H1 (cell line): ENCODE measurements around the gene DDX51. TPM values are rescaled to one million over a fixed set of nuclear protein-coding genes. Genes with fewer than 3 reads are reported as not detected.

Experiments
- CTCF ChIA-PET: fragments of 300-600 bp; sonication (Branson Sonifier 250); formaldehyde crosslinking; loops from one replicate; lab custom pipeline; 2021; ENCODE audit not compliant: partially characterized antibody; lab: Charles Lee
- POLR2A ChIA-PET: fragments of 300-600 bp; sonication (Branson Sonifier 250); formaldehyde crosslinking; loops from one replicate; lab custom pipeline; 2021; ENCODE audit warnings: inconsistent platforms; ENCODE audit not compliant: partially characterized antibody; lab: Charles Lee
- DNase-seq, 2 experiments: peaks; one replicate each; pipeline versions ENCODE4 v3.0.0 to v3.0.0-alpha.2; 2010 to 2022; ENCODE audit warnings: low spot score in 2 of 2, low read depth in 1 of 2, mixed read lengths in 1 of 2
- FAIRE-seq: peaks from 2 replicates; lab custom pipeline; 2011; peaks lifted over from hg19 to GRCh38; lab: Jason Lieb, UNC
- H2AFZ ChIP-seq: 2 replicates; pipeline ENCODE4 v1.8.1; 2012; ENCODE audit warnings: low read length, inconsistent platforms
- H2AK5ac ChIP-seq: 2 replicates; pipeline ENCODE4 v1.6.1; 2013; ENCODE audit warnings: low read depth, low read length
- H2BK120ac ChIP-seq: replicated peaks from 2 replicates; pipeline ENCODE3; 2013; ENCODE audit warnings: low read depth, low read length, inconsistent platforms
- H2BK12ac ChIP-seq: 2 replicates; pipeline ENCODE4 v1.6.1; 2013; ENCODE audit warnings: low read depth, low read length
- H2BK15ac ChIP-seq: 2 replicates; pipeline ENCODE4 v1.6.1; 2013; ENCODE audit warnings: low read length
- H2BK20ac ChIP-seq: 2 replicates; pipeline ENCODE4 v1.6.1; 2013; ENCODE audit warnings: low read length
- H2BK5ac ChIP-seq: 2 replicates; pipeline ENCODE4 v1.6.1; 2013; ENCODE audit warnings: low read depth, low read length
- H3K14ac ChIP-seq: 2 replicates; pipeline ENCODE4 v1.6.1; 2013; ENCODE audit warnings: inconsistent platforms; ENCODE audit not compliant: insufficient read length
- H3K18ac ChIP-seq: 2 replicates; pipeline ENCODE4 v1.6.1; 2013; ENCODE audit warnings: low read length; ENCODE audit errors: extremely low read depth
- H3K23ac ChIP-seq: 2 replicates; pipeline ENCODE4 v1.6.1; 2013; ENCODE audit warnings: inconsistent platforms; ENCODE audit not compliant: insufficient read length
- H3K23me2 ChIP-seq: 2 replicates; pipeline ENCODE4 v1.6.1; 2013; ENCODE audit warnings: low read depth, low read length
- H3K27ac ChIP-seq: 2 replicates; pipeline ENCODE4 v1.6.1; 2011; ENCODE audit warnings: low read depth, low read length, inconsistent platforms
- H3K27me3 ChIP-seq, 4 experiments: replicated peaks in 1 of 4; 1 replicate in 1 of 4; 2 replicates in 3 of 4; pipeline versions ENCODE4 v1.6.1 to v1.8.1; 2011 to 2013; ENCODE audit warnings: low read length in 3 of 4, mild to moderate bottlenecking in 3 of 4, inconsistent platforms in 2 of 4, mixed read lengths in 2 of 4, moderate library complexity in 1 of 4; ENCODE audit not compliant: control insufficient read depth in 3 of 4, insufficient read depth in 3 of 4; ENCODE audit errors: extremely low read depth in 1 of 4
- H3K36me3 ChIP-seq, 4 experiments: 2 replicates each; pipeline versions ENCODE4 v1.6.1 to v1.8.1; 2011 to 2013; ENCODE audit warnings: mild to moderate bottlenecking in 4 of 4, low read length in 3 of 4, moderate library complexity in 2 of 4, control low read depth in 1 of 4, inconsistent platforms in 1 of 4; ENCODE audit not compliant: insufficient read depth in 4 of 4, control insufficient read depth in 2 of 4
- H3K4ac ChIP-seq: replicated peaks from 2 replicates; pipeline ENCODE3; 2013; ENCODE audit warnings: low read length, low read depth, mixed read lengths, inconsistent platforms; ENCODE audit not compliant: insufficient read length
- H3K4me1 ChIP-seq, 4 experiments: replicated peaks in 1 of 4; 1 replicate in 1 of 4; 2 replicates in 3 of 4; pipeline versions ENCODE4 v1.6.1 to v1.8.1; 2011 to 2013; ENCODE audit warnings: low read length in 3 of 4, inconsistent platforms in 2 of 4, mixed read lengths in 1 of 4; ENCODE audit not compliant: insufficient read depth in 4 of 4, control insufficient read depth in 3 of 4
- H3K4me2 ChIP-seq, 2 experiments: 2 replicates each; pipeline versions ENCODE4 v1.6.1 to v1.8.1; 2011 to 2013; ENCODE audit warnings: low read depth in 2 of 2, low read length in 2 of 2, control low read depth in 1 of 2, inconsistent platforms in 1 of 2, mild to moderate bottlenecking in 1 of 2; ENCODE audit not compliant: insufficient read depth in 1 of 2
- H3K4me3 ChIP-seq, 4 experiments: fragments of 200-600, 300-600 bp in 1 of 4; sonication (generic), shearing (Covaris generic), sonication (Bioruptor Twin) in 1 of 4; 2 replicates each; pipeline versions ENCODE4 v1.5.1 to v1.8.1; 2011 to 2016; ENCODE audit warnings: low read length in 4 of 4, low read depth in 3 of 4, control low read depth in 2 of 4, inconsistent platforms in 2 of 4, mild to moderate bottlenecking in 2 of 4, mixed read lengths in 1 of 4, moderate library complexity in 1 of 4; ENCODE audit not compliant: insufficient read depth in 2 of 4; ENCODE audit errors: extremely low read depth in 1 of 4
- H3K56ac ChIP-seq: replicated peaks from 2 replicates; pipeline ENCODE3; 2013; ENCODE audit warnings: low read depth, mild to moderate bottlenecking, mixed read lengths, low read length, inconsistent platforms; ENCODE audit not compliant: insufficient read length
- H3K79me1 ChIP-seq: 2 replicates; pipeline ENCODE4 v1.6.1; 2013; ENCODE audit warnings: low read depth, low read length, control low read depth
- H3K79me2 ChIP-seq, 2 experiments: 2 replicates each; pipeline versions ENCODE4 v1.6.1 to v1.8.1; 2012 to 2013; ENCODE audit warnings: low read length in 2 of 2, mild to moderate bottlenecking in 2 of 2, inconsistent platforms in 1 of 2; ENCODE audit not compliant: insufficient read depth in 2 of 2, control insufficient read depth in 1 of 2
- H3K9ac ChIP-seq, 4 experiments: replicated peaks in 1 of 4; 1 replicate in 1 of 4; 2 replicates in 3 of 4; pipeline versions ENCODE4 v1.6.1 to v1.8.1; 2011 to 2013; ENCODE audit warnings: low read depth in 3 of 4, low read length in 3 of 4, control low read depth in 2 of 4, mild to moderate bottlenecking in 2 of 4, moderate library complexity in 2 of 4, inconsistent platforms in 1 of 4; ENCODE audit errors: extremely low read depth in 1 of 4
- H3K9me3 ChIP-seq, 2 experiments: 2 replicates each; pipeline versions ENCODE4 v1.6.1 to v1.8.1; 2012 to 2013; ENCODE audit warnings: mild to moderate bottlenecking in 2 of 2, moderate library complexity in 2 of 2, control low read depth in 1 of 2, inconsistent platforms in 1 of 2, low read depth in 1 of 2, low read length in 1 of 2, mixed read lengths in 1 of 2; ENCODE audit not compliant: insufficient read depth in 2 of 2
- H4K20me1 ChIP-seq, 2 experiments: replicated peaks in 1 of 2; 2 replicates each; pipeline versions ENCODE3 to v1.8.1; 2011 to 2013; ENCODE audit warnings: inconsistent platforms in 2 of 2, low read length in 2 of 2, mild to moderate bottlenecking in 1 of 2; ENCODE audit not compliant: insufficient read depth in 2 of 2, control insufficient read depth in 1 of 2
- H4K5ac ChIP-seq: 2 replicates; pipeline ENCODE4 v1.6.1; 2013; ENCODE audit warnings: low read length, low read depth, mixed read lengths, inconsistent platforms; ENCODE audit not compliant: insufficient read length
- H4K8ac ChIP-seq: 2 replicates; pipeline ENCODE4 v1.8.0; 2013; ENCODE audit warnings: mild to moderate bottlenecking, moderate library complexity, low read length, inconsistent platforms; ENCODE audit not compliant: insufficient read depth; ENCODE audit errors: extremely low read depth
- H4K91ac ChIP-seq: replicated peaks from 2 replicates; pipeline ENCODE3; 2013; ENCODE audit warnings: low read length, mixed read lengths, inconsistent platforms; ENCODE audit not compliant: insufficient read length
- ASH2L ChIP-seq: fragments of 200-600, 300-600 bp; sonication (generic); IDR thresholded peaks from one replicate; pipeline ENCODE4 v1.7.1; 2017; ENCODE audit warnings: low read length
- CHD1 ChIP-seq: IDR thresholded peaks from 2 replicates; pipeline ENCODE4 v1.6.1; 2012; ENCODE audit warnings: low read depth, low read length, improper control_type of control experiment
- CTBP2 ChIP-seq: IDR thresholded peaks from 2 replicates; pipeline ENCODE4 v1.7.0; 2011; ENCODE audit warnings: borderline replicate concordance, mild to moderate bottlenecking, moderate library complexity, mixed read lengths, low read length; ENCODE audit not compliant: insufficient read depth, insufficient read length
- HDAC6 ChIP-seq: IDR thresholded peaks from one replicate; pipeline ENCODE4 v1.7.1; 2012; ENCODE audit warnings: low read depth, mild to moderate bottlenecking, inconsistent platforms, low read length, moderate library complexity
- MAFK ChIP-seq: IDR thresholded peaks from 2 replicates; pipeline ENCODE4 v1.6.1; 2012; ENCODE audit warnings: low read depth, mild to moderate bottlenecking, improper control_type of control experiment, low read length
- NRF1 ChIP-seq: IDR thresholded peaks from 2 replicates; pipeline ENCODE4 v1.6.1; 2011; ENCODE audit warnings: mild to moderate bottlenecking, low read depth, low read length, improper control_type of control experiment
- SIX5 ChIP-seq: IDR thresholded peaks from 2 replicates; pipeline ENCODE4 v1.6.1; 2011; ENCODE audit warnings: mild to moderate bottlenecking, low read depth, low read length
- SP1 ChIP-seq: IDR thresholded peaks from 2 replicates; pipeline ENCODE4 v1.6.1; 2011; ENCODE audit warnings: low read depth, low read length
- SP4 ChIP-seq: IDR thresholded peaks from 2 replicates; pipeline ENCODE4 v1.6.1; 2012; ENCODE audit warnings: low read length, inconsistent platforms
- TAF1 ChIP-seq: IDR thresholded peaks from 2 replicates; pipeline ENCODE4 v1.6.1; 2011; ENCODE audit warnings: mild to moderate bottlenecking, low read depth, low read length
- TCF12 ChIP-seq: IDR thresholded peaks from 2 replicates; pipeline ENCODE4 v1.6.1; 2011; ENCODE audit warnings: low read depth, mild to moderate bottlenecking, low read length
- WGBS, 2 experiments: shearing (Covaris generic) in 1 of 2; methylation state at CpG; one replicate each; pipeline versions ENCODE4 v1.1.6 to v1.1.7; 2013 to 2015; ENCODE audit warnings: low lambda C conversion rate in 2 of 2, mixed read lengths in 2 of 2, inconsistent platforms in 1 of 2, low coverage in 1 of 2, missing lambda C conversion rate in 1 of 2; ENCODE audit not compliant: insufficient replicate concordance in 2 of 2, insufficient coverage in 1 of 2, insufficient read length in 1 of 2; ENCODE audit errors: extremely low coverage in 1 of 2, missing lambda C conversion rate in 1 of 2; 5-methylcytosine and 5-hydroxymethylcytosine counted together
- polyA plus RNA-seq, 7 experiments: library from polyadenylated mRNA; depleted of rRNA in 3 of 7; stranded (reverse) in 5 of 7; unstranded in 2 of 7; fragments of >200 nt in 5 of 7; fragments of 200-250 nt in 2 of 7; gene quantifications; 1 replicate in 5 of 7; 2 replicates in 1 of 7; 4 replicates in 1 of 7; pipeline versions ENCODE4 v1.2.1 to v1.2.3, GENCODE V29; 2011 to 2013; ENCODE audit warnings: missing spikeins in 2 of 7, mixed read lengths in 2 of 7
- total RNA-seq: library from RNA; stranded (reverse); fragmentation: NEBNext Ultra II Directional; extraction: Animal tissue kit (Norgen Biotek cat#: 25700); gene quantifications from 2 replicates; pipeline ENCODE4 v1.2.1, GENCODE V29; 2021
- TF ChIP-seq, protein P1 (sequence below): IDR thresholded peaks from 2 replicates; pipeline ENCODE4 v1.6.1; 2011; ENCODE audit warnings: low read depth, mild to moderate bottlenecking, low read length; ENCODE audit not compliant: insufficient read depth
- TF ChIP-seq, protein P2 (sequence below): IDR thresholded peaks from 2 replicates; pipeline ENCODE4 v1.6.1; 2012; ENCODE audit warnings: inconsistent platforms

Gene DDX51
- total and polyA plus RNA-seq, 2 of the 8 experiments (the other 6 are each of a cell fraction or from before 2014, with no cell fraction given): 11.2 to 24.4 TPM

DNA sequence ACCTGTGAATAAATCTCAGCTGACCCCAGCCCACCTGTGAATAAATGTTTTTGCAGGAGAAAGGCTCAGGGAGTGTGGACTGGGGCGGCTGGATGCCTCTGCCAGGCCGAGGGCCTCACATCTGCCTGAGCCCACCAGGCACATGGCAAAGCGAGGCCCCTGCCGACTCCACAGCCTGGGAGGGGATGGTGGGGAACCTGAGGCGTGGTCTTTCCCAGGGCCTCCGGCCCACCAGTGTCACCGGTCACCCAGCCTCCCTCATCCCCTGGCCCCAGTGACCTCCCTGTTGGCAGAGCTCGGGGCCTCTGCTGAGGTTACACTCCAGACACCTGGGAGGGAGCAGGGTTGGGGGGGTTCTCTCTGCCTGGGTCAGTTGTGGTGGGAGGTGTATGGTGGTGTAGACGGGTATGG is 8.3 kb upstream of the DDX51 start:
- whole genome bisulfite sequencing, 2 experiments: 93% methylated on average over 9 of the region's 9 CpGs; no CpG with 5 or more reads in 1 of the 2 experiments
- no peak overlapping the region for H3K18ac ChIP-seq
- POLR2A ChIA-PET: interaction anchor here (0.9 to 1.1 kb wide), 3 partner anchors 15 to 416 kb away, joined by 3 read pairs; no protein-coding TSS in a partner anchor
- TF ChIP-seq TCF12: no peak
- no peak for TF ChIP-seq ASH2L
- no peak for TF ChIP-seq SIX5
- TF ChIP-seq SP1: no peak
- no peak for TF ChIP-seq NRF1
- TF ChIP-seq, protein P1, sequence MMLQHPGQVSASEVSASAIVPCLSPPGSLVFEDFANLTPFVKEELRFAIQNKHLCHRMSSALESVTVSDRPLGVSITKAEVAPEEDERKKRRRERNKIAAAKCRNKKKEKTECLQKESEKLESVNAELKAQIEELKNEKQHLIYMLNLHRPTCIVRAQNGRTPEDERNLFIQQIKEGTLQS: no peak
- no peak for TF ChIP-seq TAF1
- no peak for TF ChIP-seq CHD1
- no peak for TF ChIP-seq CTBP2
- TF ChIP-seq, protein P2, sequence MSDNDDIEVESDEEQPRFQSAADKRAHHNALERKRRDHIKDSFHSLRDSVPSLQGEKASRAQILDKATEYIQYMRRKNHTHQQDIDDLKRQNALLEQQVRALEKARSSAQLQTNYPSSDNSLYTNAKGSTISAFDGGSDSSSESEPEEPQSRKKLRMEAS: no peak
- no peak for TF ChIP-seq HDAC6
- no peak for TF ChIP-seq SP4
- TF ChIP-seq MAFK: no peak

More for the DNA sequence above, 8.3 kb upstream of the DDX51 start:
- peaks cover 22% of the 10 kb centered on the region for H3K23me2 ChIP-seq
- H3K27me3 ChIP-seq: no peaks in the 10 kb centered on the region; a peak in 1 of 7 replicates
- H3K4me3 ChIP-seq: no peak overlapping the region
- peaks cover 0 to 24% of the 10 kb centered on the region in 2 experiments for H4K20me1 ChIP-seq
- H3K9me3 ChIP-seq: peaks cover 3 to 14% of the 10 kb centered on the region in 2 experiments; a peak in 3 of 4 replicates
- no peak overlapping the region for H3K14ac ChIP-seq
- no peak overlapping the region for H2BK15ac ChIP-seq
- no peak for DNase-seq
- H3K56ac ChIP-seq: no peak overlapping the region
- no peak overlapping the region for H2BK20ac ChIP-seq
- H3K36me3 ChIP-seq: peaks cover 5 to 40% (median 19%) of the 10 kb centered on the region in 4 experiments; a peak in 7 of 8 replicates
- H2AK5ac ChIP-seq: no peak overlapping the region
- no peak overlapping the region for H3K27ac ChIP-seq
- H3K79me1 ChIP-seq: 0 out of 2 replicates have a peak, but pooled peaks cover 9% of the 10 kb centered on the region
- H3K4me2 ChIP-seq: no peak overlapping the region
- H3K79me2 ChIP-seq: no peaks in the 10 kb centered on the region
- FAIRE-seq: no peak
- no peak overlapping the region for H3K4ac ChIP-seq
- H2BK12ac ChIP-seq: no peak overlapping the region
- no peak overlapping the region for H2BK5ac ChIP-seq
- H3K4me1 ChIP-seq: peaks cover 0 to 3% (median 1%) of the 10 kb centered on the region in 4 experiments; a peak in 4 of 7 replicates
- no peak overlapping the region for H4K8ac ChIP-seq
- H4K5ac ChIP-seq: no peak overlapping the region
- no peak overlapping the region for H2AFZ ChIP-seq
- H3K9ac ChIP-seq: no peak overlapping the region
- no peak overlapping the region for H3K23ac ChIP-seq
- H4K91ac ChIP-seq: no peak overlapping the region
- CTCF ChIA-PET: interaction anchor here (1.0 to 1.4 kb wide), 6 partner anchors 9 to 262 kb away, joined by 3 to 9 read pairs (median 3); no protein-coding TSS in a partner anchor
- no peak overlapping the region for H2BK120ac ChIP-seq
